ENCODE results near the gene PCSK5. TPM values are rescaled to one million over a fixed set of nuclear protein-coding genes. Genes with fewer than 3 reads are reported as not detected.

PCSK5 gene
- total and polyA plus RNA-seq, 2 of the 8 experiments (the other 6 are each of a cell fraction or from before 2014, with no cell fraction given), result 5.5 to 10.7 TPM

DNA sequence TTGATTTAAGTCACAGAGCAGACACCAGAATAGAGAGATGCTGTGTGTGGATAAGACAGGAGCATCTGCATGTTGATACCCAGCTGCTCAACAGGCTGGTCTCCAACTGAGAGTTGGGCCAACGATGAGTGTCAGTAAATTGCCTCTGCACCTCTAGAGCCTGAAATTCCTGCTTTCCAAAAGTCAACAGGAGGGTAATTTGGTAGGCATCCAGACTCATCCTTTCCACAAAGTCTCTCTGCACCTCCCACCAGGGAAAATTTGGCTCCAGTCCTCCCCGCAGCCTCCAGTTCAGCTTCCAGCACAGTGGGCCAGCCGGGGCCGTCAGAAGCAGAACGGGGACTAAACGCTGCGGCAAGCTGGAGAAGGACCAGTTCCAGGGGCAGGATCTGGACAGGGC lies 366.8 kb downstream of the PCSK5 start:
- Histone ChIP-seq H3K9me3 (ENCODE audit: insufficient read depth in 2 of 2, low read depth in 1 of 2, low read length in 1 of 2) (no peaks in the 10 kb centered on the region), H3K4me3 (ENCODE audit: extremely low read depth in 1 of 4, insufficient read depth in 2 of 4, low read depth in 3 of 4, low read length in 4 of 4) (no peak overlapping the region), H2BK120ac (replicated peaks; ENCODE audit: low read depth, low read length) (no peak overlapping the region), H2AFZ (ENCODE audit: low read length) (no peak overlapping the region), H3K27me3 (replicated peaks in 1 of 4; ENCODE audit: control insufficient read depth in 3 of 4, extremely low read depth in 1 of 4, insufficient read depth in 3 of 4, low read length in 3 of 4) (no peaks in the 10 kb centered on the region), H4K5ac (ENCODE audit: insufficient read length, low read depth, low read length) (no peak overlapping the region), H3K23ac (ENCODE audit: insufficient read length) (no peak overlapping the region), H3K4me2 (ENCODE audit: insufficient read depth in 1 of 2, low read depth in 2 of 2, low read length in 2 of 2) (no peak overlapping the region), H3K4ac (replicated peaks; ENCODE audit: insufficient read length, low read depth, low read length) (no peak overlapping the region), H4K8ac (ENCODE audit: extremely low read depth, insufficient read depth, low read length) (no peak overlapping the region), H2AK5ac (ENCODE audit: low read depth, low read length) (no peak overlapping the region), H3K23me2 (ENCODE audit: low read depth, low read length) (no peaks in the 10 kb centered on the region; the same call in 1 of the 2 replicates), H3K79me2 (ENCODE audit: control insufficient read depth in 1 of 2, insufficient read depth in 2 of 2, low read length in 2 of 2) (no peaks in the 10 kb centered on the region), H3K14ac (ENCODE audit: insufficient read length) (no peak overlapping the region), H2BK20ac (ENCODE audit: low read length) (no peak overlapping the region), H3K18ac (ENCODE audit: extremely low read depth, low read length) (no peak overlapping the region), H3K79me1 (ENCODE audit: low read depth, low read length) (no peaks in the 10 kb centered on the region), H3K9ac (replicated peaks in 1 of 4; ENCODE audit: extremely low read depth in 1 of 4, low read depth in 3 of 4, low read length in 3 of 4) (no peak overlapping the region), H2BK15ac (ENCODE audit: low read length) (no peak overlapping the region), H3K56ac (replicated peaks; ENCODE audit: insufficient read length, low read depth, low read length) (no peak overlapping the region), H3K36me3 (ENCODE audit: control insufficient read depth in 2 of 4, insufficient read depth in 4 of 4, low read length in 3 of 4) (no peaks in the 10 kb centered on the region), H2BK5ac (ENCODE audit: low read depth, low read length) (no peak overlapping the region), H4K91ac (replicated peaks; ENCODE audit: insufficient read length, low read length) (no peak overlapping the region), H3K4me1 (replicated peaks in 1 of 4; ENCODE audit: control insufficient read depth in 3 of 4, insufficient read depth in 4 of 4, low read length in 3 of 4) (no peaks in the 10 kb centered on the region), H3K27ac (ENCODE audit: low read depth, low read length) (no peak overlapping the region), H4K20me1 (replicated peaks in 1 of 2; ENCODE audit: control insufficient read depth in 1 of 2, insufficient read depth in 2 of 2, low read length in 2 of 2) (no peaks in the 10 kb centered on the region), H2BK12ac (ENCODE audit: low read depth, low read length) (no peak overlapping the region)
- TF ChIP-seq TBP (IDR thresholded peaks at IDR 0.05; ENCODE audit: low read depth, low read length), result no peak
- TF ChIP-seq RAD21 (IDR thresholded peaks at IDR 0.05 in 1 of 2, conservative IDR thresholded peaks at IDR 0.05 in 1 of 2; ENCODE audit: low read depth in 2 of 2, low read length in 2 of 2), result no peak
- no peak for TF ChIP-seq GABPA (IDR thresholded peaks at IDR 0.05; ENCODE audit: borderline replicate concordance, insufficient read depth, low read length)
- no peak for TF ChIP-seq BACH1 (IDR thresholded peaks at IDR 0.05; ENCODE audit: low read length)
- no peak for FAIRE-seq
- CTCF ChIA-PET (ENCODE audit: partially characterized antibody), result interaction anchor here (0.6 to 1.1 kb wide), 3 partner anchors 16 to 210 kb away, joined by 3 to 5 read pairs (median 3); no protein-coding TSS in a partner anchor
- WGBS, 2 experiments (ENCODE audit: extremely low coverage in 1 of 2, insufficient coverage in 1 of 2, insufficient read length in 1 of 2, insufficient replicate concordance in 2 of 2, low coverage in 1 of 2, low lambda C conversion rate in 2 of 2, missing lambda C conversion rate in 1 of 2), result 93% methylated on average over 7 of the region's 7 CpGs; no CpG with 5 or more reads in 1 of the 2 experiments
- POLR2A ChIA-PET (ENCODE audit: partially characterized antibody), result interaction anchor here (0.7 kb wide), 1 partner anchor 114 kb away, joined by 8 read pairs; no protein-coding TSS in a partner anchor
- DNase-seq (ENCODE audit: low read depth in 1 of 2, low spot score in 2 of 2), result no peak
